GM23248 (cell line): ENCODE measurements around the gene ACAA1. TPM values are rescaled to one million over a fixed set of nuclear protein-coding genes. Genes with fewer than 3 reads are reported as not detected.

Experiments used
- DNase-seq: peaks from one replicate; pipeline ENCODE4 v3.0.0-alpha.2; 2015
- H2AFZ ChIP-seq: fragments of 200-600 bp; sonication (generic); 2 replicates; pipeline ENCODE4 v1.6.1; 2016; ENCODE audit warnings: antibody characterized with exemption
- H3F3A ChIP-seq: fragments of 200-600 bp; sonication (generic); 2 replicates; pipeline ENCODE4 v1.6.1; 2016; ENCODE audit warnings: mild to moderate bottlenecking, antibody characterized with exemption, mixed run types; ENCODE audit not compliant: insufficient read depth
- H3K27ac ChIP-seq: fragments of 200-600 bp; sonication (generic); 2 replicates; pipeline ENCODE4 v1.5.1; 2016; ENCODE audit warnings: mild to moderate bottlenecking
- H3K27me3 ChIP-seq: fragments of 200-600 bp; sonication (generic); replicated peaks from 2 replicates; pipeline ENCODE4 v1.6.1; 2016; ENCODE audit warnings: mild to moderate bottlenecking; ENCODE audit not compliant: insufficient read depth
- H3K36me3 ChIP-seq: fragments of 200-600 bp; sonication (generic); 2 replicates; pipeline ENCODE4 v1.6.1; 2016; ENCODE audit warnings: low read depth, mild to moderate bottlenecking
- H3K4me1 ChIP-seq: fragments of 200-600 bp; sonication (generic); 2 replicates; pipeline ENCODE4 v1.6.1; 2016; ENCODE audit warnings: mild to moderate bottlenecking; ENCODE audit not compliant: insufficient read depth
- H3K4me2 ChIP-seq: fragments of 200-600 bp; sonication (generic); one replicate; pipeline ENCODE4 v1.6.1; 2016; ENCODE audit warnings: mild to moderate bottlenecking; ENCODE audit not compliant: unreplicated experiment
- H3K4me3 ChIP-seq: fragments of 200-600 bp; sonication (generic); 2 replicates; pipeline ENCODE4 v1.5.1; 2016; ENCODE audit warnings: mild to moderate bottlenecking
- H3K79me2 ChIP-seq: fragments of 200-600 bp; sonication (generic); 2 replicates; pipeline ENCODE4 v1.6.1; 2016; ENCODE audit warnings: mild to moderate bottlenecking; ENCODE audit not compliant: insufficient read depth
- H3K9ac ChIP-seq: fragments of 200-600 bp; sonication (generic); 2 replicates; pipeline ENCODE4 v1.6.1; 2016; ENCODE audit warnings: mild to moderate bottlenecking
- H3K9me2 ChIP-seq: fragments of 200-600 bp; sonication (generic); 2 replicates; pipeline ENCODE4 v1.6.1; 2016; ENCODE audit warnings: mixed run types, mild to moderate bottlenecking, moderate library complexity; ENCODE audit not compliant: insufficient read depth
- H3K9me3 ChIP-seq: fragments of 200-600 bp; sonication (generic); one replicate; pipeline ENCODE4 v1.6.1; 2017; ENCODE audit warnings: low read depth
- H4K20me1 ChIP-seq: fragments of 200-600 bp; sonication (generic); 2 replicates; pipeline ENCODE4 v1.6.0; 2016; ENCODE audit not compliant: insufficient read depth
- EZH2 ChIP-seq: fragments of 200-600 bp; sonication (generic); IDR thresholded peaks from 2 replicates; pipeline ENCODE4 v1.6.1; 2018; ENCODE audit warnings: antibody characterized with exemption, mild to moderate bottlenecking; ENCODE audit not compliant: insufficient read depth, poor library complexity, severe bottlenecking
- EZH2phosphoT487 ChIP-seq: fragments of 200-600 bp; sonication (generic); IDR thresholded peaks from 2 replicates; pipeline ENCODE4 v1.6.1; 2018; ENCODE audit warnings: antibody characterized with exemption, moderate library complexity, mild to moderate bottlenecking, low read depth; ENCODE audit not compliant: insufficient read depth
- WGBS, 2 experiments: methylation state at CpG; one replicate each; pipeline ENCODE4 v1.1.6; 2015 to 2017; ENCODE audit warnings: low lambda C conversion rate in 2 of 2, low coverage in 1 of 2; ENCODE audit errors: missing lambda C conversion rate in 2 of 2; 5-methylcytosine and 5-hydroxymethylcytosine counted together
- in situ Hi-C: fragments of 300-500 bp; cut with MboI; formaldehyde crosslinking; loops from 2 replicates; pipeline ENCODE4 v1.15.0; 2020
- polyA plus RNA-seq: library from polyadenylated mRNA; unstranded; fragments of >200 nt; fragmentation: Nextera tagmentation; extraction: Ambion mirVana; gene quantifications from 2 replicates; pipeline ENCODE4 v1.2.1, GENCODE V29; 2016
- total RNA-seq: library from RNA; depleted of rRNA; stranded (reverse); fragments of >200 nt; shearing (Covaris generic); gene quantifications from 2 replicates; pipeline ENCODE4 v1.2.3, GENCODE V29; 2014

Gene ACAA1
- total and polyA plus RNA-seq, 2 experiments from 2014 or later: 32.9 to 50.5 TPM

DNA sequence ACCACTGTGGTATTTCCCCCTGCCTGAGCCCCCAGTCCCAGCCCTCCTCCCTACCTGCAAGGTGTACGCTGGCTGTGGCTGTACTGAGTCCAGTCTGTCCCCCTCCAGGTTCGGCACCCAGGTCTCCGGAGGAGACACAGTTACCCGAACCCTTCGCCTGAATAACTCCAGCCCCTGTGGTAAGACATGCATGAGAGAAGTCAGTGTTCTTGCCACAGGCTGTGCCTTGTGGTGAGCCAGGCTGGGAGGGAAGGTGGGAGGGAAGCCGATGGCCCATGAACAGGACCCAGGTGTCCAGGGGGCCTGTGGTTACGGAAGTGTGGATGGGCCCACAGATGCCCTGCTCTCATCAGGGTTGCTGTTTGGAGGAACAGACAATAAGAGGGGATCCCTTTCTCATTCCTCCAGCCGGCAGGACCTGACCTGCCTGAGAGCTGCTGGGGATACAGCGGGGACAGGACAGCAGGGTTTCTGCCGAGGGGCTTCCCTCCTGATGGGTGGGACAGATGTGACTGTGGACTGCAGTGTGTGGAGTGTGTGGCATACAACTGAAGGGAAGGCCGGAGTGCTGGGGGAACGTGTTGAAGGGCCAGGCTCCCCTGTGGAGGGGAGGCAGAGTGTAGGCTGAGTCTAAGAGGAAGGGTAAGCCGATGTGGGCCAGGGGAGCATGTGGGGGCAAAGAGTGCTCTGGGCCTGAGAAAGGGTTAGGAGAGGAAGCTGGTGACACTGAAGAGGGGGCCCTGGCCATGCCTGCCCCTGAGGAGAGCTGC lies 21.9 kb downstream of the ACAA1 start:
- Histone ChIP-seq H3K9ac (no peak overlapping the region), H3K36me3 (no peaks in the 10 kb centered on the region), H3K27me3 (no peaks in the 10 kb centered on the region), H3K9me2 (no peaks in the 10 kb centered on the region), H3K4me2 (no peak overlapping the region), H3F3A (no peaks in the 10 kb centered on the region), H3K9me3 (no peaks in the 10 kb centered on the region), H2AFZ (no peak overlapping the region), H3K79me2 (no peaks in the 10 kb centered on the region), H3K4me1 (no peaks in the 10 kb centered on the region), H3K4me3 (no peak overlapping the region), H3K27ac (no peak overlapping the region), H4K20me1 (no peaks in the 10 kb centered on the region)
- no peak for TF ChIP-seq EZH2phosphoT487
- TF ChIP-seq EZH2: no peak
- no peak for DNase-seq
- WGBS, 2 experiments: 75 to 78% methylated on average over 13 of the region's 13 CpGs
- in situ Hi-C loops: loop anchor here (25.0 kb wide), 1 partner anchor 372 kb away; the partner anchor contains the start of gene EXOG

DNA sequence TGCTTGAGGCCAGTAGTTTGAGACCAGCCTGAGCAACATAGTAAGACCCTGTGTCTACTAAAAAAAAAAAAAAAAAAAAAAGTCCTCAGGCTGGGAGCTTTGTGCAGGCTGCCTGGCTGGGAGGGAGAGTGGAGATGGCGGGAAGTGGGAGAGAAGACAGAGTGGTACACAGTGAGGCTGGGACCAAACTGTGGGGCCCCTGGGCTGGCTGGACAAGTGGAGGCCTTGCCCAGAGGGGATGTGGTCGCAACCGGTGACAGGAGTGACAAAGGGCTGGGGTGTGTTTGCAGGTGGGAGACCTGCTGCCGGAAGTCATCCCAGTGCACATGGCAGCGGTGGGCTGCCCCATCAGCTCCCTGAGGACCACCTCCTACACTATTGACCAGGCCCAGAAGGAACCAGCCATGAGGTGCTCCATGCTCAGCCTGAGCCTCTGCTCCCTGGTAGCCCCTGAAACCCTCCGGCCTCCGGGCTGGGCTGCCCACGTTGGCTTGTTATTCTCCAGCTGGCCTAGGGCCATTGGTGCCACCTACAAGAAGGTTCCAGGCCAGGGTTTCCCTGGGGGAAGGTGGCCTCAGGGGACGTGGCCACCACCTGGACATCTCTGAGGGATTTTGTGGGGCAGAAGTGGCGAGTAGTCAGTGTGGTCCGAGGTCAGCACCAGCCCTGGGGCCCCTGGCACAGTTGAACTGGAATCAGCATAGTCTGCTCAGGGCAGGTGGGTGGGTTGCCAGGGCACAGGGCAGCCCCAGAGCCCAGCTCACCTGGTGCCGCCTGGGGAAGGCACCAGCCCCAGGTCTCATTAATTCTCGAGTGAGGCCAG lies 22.7 kb downstream of the ACAA1 start:
- no peak for DNase-seq
- Histone ChIP-seq H3K4me2 (no peak overlapping the region), H3F3A (no peaks in the 10 kb centered on the region), H3K36me3 (no peaks in the 10 kb centered on the region), H4K20me1 (no peaks in the 10 kb centered on the region), H3K27ac (no peak overlapping the region), H3K4me3 (no peak overlapping the region), H3K79me2 (no peaks in the 10 kb centered on the region), H3K9ac (no peak overlapping the region), H3K27me3 (no peaks in the 10 kb centered on the region), H2AFZ (no peak overlapping the region), H3K4me1 (no peaks in the 10 kb centered on the region), H3K9me3 (no peaks in the 10 kb centered on the region), H3K9me2 (no peaks in the 10 kb centered on the region)
- WGBS, 2 experiments: 70 to 72% methylated on average over 13 of the region's 13 CpGs
- TF ChIP-seq EZH2: no peak
- TF ChIP-seq EZH2phosphoT487: no peak
- in situ Hi-C loops: loop anchor here (25.0 kb wide), 1 partner anchor 373 kb away; the partner anchor contains the start of gene EXOG

DNA sequence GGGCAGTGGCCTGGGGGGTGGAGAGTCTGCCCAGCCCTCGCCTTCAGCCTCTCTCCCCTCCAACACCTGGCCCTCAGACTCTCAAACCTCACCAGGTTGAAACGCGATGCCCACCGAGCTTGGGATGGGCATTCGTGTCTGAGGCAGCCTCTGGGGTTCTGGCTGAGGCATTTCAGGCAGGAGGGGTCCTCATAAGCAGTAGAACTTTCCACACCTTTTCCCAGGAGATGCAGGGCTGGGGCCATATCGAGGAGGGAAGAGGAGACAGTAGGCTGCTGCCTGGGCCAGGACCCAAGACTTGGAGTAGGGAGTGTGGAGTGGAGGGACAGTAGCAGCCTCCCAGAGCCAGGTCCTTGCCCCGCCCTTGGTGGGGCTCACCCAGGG lies 24.6 kb downstream of the ACAA1 start:
- Histone ChIP-seq H3K9ac (no peak overlapping the region), H3K4me3 (no peak overlapping the region), H2AFZ (no peak overlapping the region), H3F3A (no peaks in the 10 kb centered on the region), H3K36me3 (no peaks in the 10 kb centered on the region), H3K4me2 (no peak overlapping the region), H3K27me3 (no peaks in the 10 kb centered on the region), H4K20me1 (no peaks in the 10 kb centered on the region), H3K9me2 (no peaks in the 10 kb centered on the region), H3K27ac (no peak overlapping the region), H3K9me3 (no peaks in the 10 kb centered on the region), H3K4me1 (no peaks in the 10 kb centered on the region), H3K79me2 (no peaks in the 10 kb centered on the region)
- DNase-seq: no peak
- 67 to 69% methylated on average over 7 of the region's 7 CpGs for WGBS, 2 experiments
- TF ChIP-seq EZH2phosphoT487 (no peak), EZH2 (no peak)
- in situ Hi-C loops: loop anchor here (25.0 kb wide), 1 partner anchor 375 kb away; the partner anchor contains the start of gene EXOG

GRCh38 chr3:38111696-38112377 lies 25.1 kb downstream of the ACAA1 start:
- Histone ChIP-seq H3K9me2 (no peaks in the 10 kb centered on the region), H3K79me2 (no peaks in the 10 kb centered on the region), H4K20me1 (no peaks in the 10 kb centered on the region), H2AFZ (no peak overlapping the region), H3K9me3 (no peaks in the 10 kb centered on the region), H3K4me3 (no peak overlapping the region), H3F3A (no peaks in the 10 kb centered on the region), H3K4me1 (no peaks in the 10 kb centered on the region), H3K36me3 (no peaks in the 10 kb centered on the region), H3K27me3 (0 out of 2 replicates have a peak, but pooled peaks cover 3% of the 10 kb centered on the region), H3K9ac (no peak overlapping the region), H3K4me2 (no peak overlapping the region), H3K27ac (no peak overlapping the region)
- no peak for TF ChIP-seq EZH2phosphoT487
- no peak for TF ChIP-seq EZH2
- in situ Hi-C loops: loop anchor here (25.0 kb wide), 1 partner anchor 375 kb away; the partner anchor contains the start of gene EXOG
- 66 to 71% methylated on average over 16 of the region's 16 CpGs for WGBS, 2 experiments
- no peak for DNase-seq
